Tibial nerve (tissue), 4 donors: ENCODE measurements around the gene ODAM. TPM values are rescaled to one million over a fixed set of nuclear protein-coding genes. Genes with fewer than 3 reads are reported as not detected.
A peak's percentile ranks its signal among the peaks of the same experiment; 100 is the strongest.

ENCODE experiments used
- DNase-seq, 2 donors: peaks; one replicate each; pipeline ENCODE4 v3.0.0-alpha.2; 2019; ENCODE audit warnings: low spot score in 2 of 2
- H3K27ac ChIP-seq, 4 donors: fragments of 200-600 bp; sonication (generic) in 3 of 4; one replicate each; pipeline ENCODE4 v1.5.1; 2017 to 2019; ENCODE audit warnings: mild to moderate bottlenecking in 1 of 4
- H3K27me3 ChIP-seq, 2 donors: fragments of 200-600 bp; sonication (generic) in 1 of 2; one replicate each; pipeline versions ENCODE4 v1.5.1 to v1.6.0; 2017 to 2019
- H3K36me3 ChIP-seq, 3 donors: fragments of 200-600 bp; sonication (generic); one replicate each; pipeline ENCODE4 v1.5.1; 2018 to 2019
- H3K4me1 ChIP-seq, 4 donors: fragments of 200-600 bp; sonication (generic) in 3 of 4; one replicate each; pipeline ENCODE4 v1.5.1; 2017 to 2019
- H3K4me3 ChIP-seq, 4 donors: fragments of 200-600 bp; sonication (generic) in 3 of 4; one replicate each; pipeline ENCODE4 v1.5.1; 2017 to 2019; ENCODE audit warnings: mild to moderate bottlenecking in 1 of 4, moderate library complexity in 1 of 4
- H3K9me3 ChIP-seq, 4 donors: fragments of 200-600 bp; sonication (generic) in 3 of 4; one replicate each; pipeline ENCODE4 v1.5.1; 2017 to 2019
- CTCF ChIP-seq, 5 experiments: fragments of 200-600 bp in 3 of 5; fragments of 450-650 bp in 2 of 5; sonication (generic) in 3 of 5; IDR thresholded peaks; one replicate each; pipeline ENCODE4 v1.5.1; 2016 to 2019; ENCODE audit warnings: antibody characterized with exemption in 5 of 5, mild to moderate bottlenecking in 3 of 5, moderate library complexity in 2 of 5
- EP300 ChIP-seq, 2 donors: sonication (generic); formaldehyde crosslinking; IDR thresholded peaks; one replicate each; pipeline ENCODE4 v1.6.1; 2017; ENCODE audit warnings: antibody characterized with exemption in 2 of 2, mild to moderate bottlenecking in 1 of 2
- POLR2A ChIP-seq, 2 donors: fragments of 450-650 bp; IDR thresholded peaks; one replicate each; pipeline ENCODE4 v1.6.1; 2017; ENCODE audit warnings: antibody characterized with exemption in 2 of 2, mild to moderate bottlenecking in 2 of 2, moderate library complexity in 2 of 2
- WGBS, 2 donors: methylation state at CpG; one replicate each; pipeline ENCODE4 v1.1.5; 2018; 5-methylcytosine and 5-hydroxymethylcytosine counted together
- total RNA-seq, 4 donors: library from RNA; depleted of rRNA; stranded (reverse); fragments of >200 nt; gene quantifications; one replicate each; pipeline ENCODE4 v1.1.0, GENCODE V29; 2016

ODAM gene
- total RNA-seq, 4 donors from 2014 or later, result not detected

- Histone ChIP-seq H3K4me3 (no peak overlapping the region), H3K36me3 (no peaks in the 10 kb centered on the region), H3K4me1 (no peaks in the 10 kb centered on the region), H3K27ac (no peak overlapping the region), H3K9me3 (no peaks in the 10 kb centered on the region), H3K27me3 (no peaks in the 10 kb centered on the region)
- DNase-seq, result no peak
- 49 to 53% methylated on average over 6 of the region's 6 CpGs for WGBS, 2 donors
- no peak for TF ChIP-seq EP300 (IDR thresholded peaks at IDR 0.05)
- peak in 3 of 5 experiments; percentile 20 to 50 (median 41) for TF ChIP-seq CTCF (IDR thresholded peaks at IDR 0.05)
- no peak for TF ChIP-seq POLR2A (IDR thresholded peaks at IDR 0.05)
Observed at GRCh38 chr4:70183168-70183939, 12.2 kb upstream of the ODAM start.

GRCh38 chr4:70183940-70184246 lies 11.6 kb upstream of the ODAM start:
- Histone ChIP-seq H3K9me3 (no peaks in the 10 kb centered on the region), H3K4me3 (no peak overlapping the region), H3K36me3 (no peaks in the 10 kb centered on the region), H3K27ac (no peak overlapping the region), H3K4me1 (no peaks in the 10 kb centered on the region), H3K27me3 (no peaks in the 10 kb centered on the region)
- TF ChIP-seq CTCF (IDR thresholded peaks at IDR 0.05) (no peak), POLR2A (IDR thresholded peaks at IDR 0.05) (no peak), EP300 (IDR thresholded peaks at IDR 0.05) (no peak)
- WGBS, 2 donors, result 72 to 90% methylated on average over 1 of the region's 1 CpG
- DNase-seq, result no peak

GRCh38 chr4:70187216-70187615 lies 8.3 kb upstream of the ODAM start:
- no peaks in the 10 kb centered on the region for H3K36me3 ChIP-seq
- H3K27me3 ChIP-seq, result no peaks in the 10 kb centered on the region

GRCh38 chr4:70190579-70190978 lies 4.9 kb upstream of the ODAM start:
- Histone ChIP-seq H3K27me3 (no peaks in the 10 kb centered on the region), H3K4me3 (no peak overlapping the region), H3K27ac (no peak overlapping the region), H3K36me3 (no peaks in the 10 kb centered on the region), H3K4me1 (no peaks in the 10 kb centered on the region), H3K9me3 (no peaks in the 10 kb centered on the region)
- TF ChIP-seq POLR2A (IDR thresholded peaks at IDR 0.05) (no peak), CTCF (IDR thresholded peaks at IDR 0.05) (no peak), EP300 (IDR thresholded peaks at IDR 0.05) (no peak)
- 97 to 100% methylated on average over 1 of the region's 1 CpG for WGBS, 2 donors
- DNase-seq, result no peak

More at GRCh38 chr4:70187216-70187615, 8.3 kb upstream of the ODAM start:
- H3K4me3 ChIP-seq, result no peak overlapping the region
- H3K9me3 ChIP-seq, result no peaks in the 10 kb centered on the region
- TF ChIP-seq EP300 (IDR thresholded peaks at IDR 0.05), result no peak
- no peak for TF ChIP-seq POLR2A (IDR thresholded peaks at IDR 0.05)
- TF ChIP-seq CTCF (IDR thresholded peaks at IDR 0.05), result no peak
- 87 to 93% methylated on average over 1 of the region's 1 CpG for WGBS, 2 donors
- H3K27ac ChIP-seq, result no peak overlapping the region
- no peaks in the 10 kb centered on the region for H3K4me1 ChIP-seq
- no peak for DNase-seq

GRCh38 chr4:70191647-70192046 lies 3.9 kb upstream of the ODAM start:
- no peak for TF ChIP-seq EP300 (IDR thresholded peaks at IDR 0.05)
- no peak for TF ChIP-seq CTCF (IDR thresholded peaks at IDR 0.05)
- no peak for TF ChIP-seq POLR2A (IDR thresholded peaks at IDR 0.05)
- no peak overlapping the region for H3K27ac ChIP-seq
- no peak overlapping the region for H3K4me3 ChIP-seq
- DNase-seq, result no peak
- no peaks in the 10 kb centered on the region for H3K4me1 ChIP-seq
- H3K9me3 ChIP-seq, result no peaks in the 10 kb centered on the region
- WGBS, 2 donors, result 26 to 27% methylated on average over 1 of the region's 1 CpG
- H3K27me3 ChIP-seq, result no peaks in the 10 kb centered on the region
- H3K36me3 ChIP-seq, result no peaks in the 10 kb centered on the region
